GM10248 (cell line): Measurements from ENCODE around the gene ZNF735.
"Not testable (repeated sequence)": the region's sequence is repeated elsewhere in the genome, so short reads cannot be mapped to it uniquely, and the experiment has no call there.

Experiments used
- CTCF ChIA-PET: fragments of 300-600 bp; sonication (Branson Sonifier 250); formaldehyde crosslinking; extraction: SDS; loops from one replicate; lab custom pipeline; 2021; ENCODE audit warnings: antibody characterized with exemption; lab: Yijun Ruan, JAX
- POLR2A ChIA-PET: fragments of 350-650 bp; sonication (Branson Sonifier 250); formaldehyde crosslinking; extraction: SDS; loops from one replicate; lab custom pipeline; 2020; ENCODE audit warnings: antibody characterized with exemption; lab: Yijun Ruan, JAX
- DNase-seq: peaks from one replicate; pipeline ENCODE4 v3.0.0; 2012; ENCODE audit errors: extremely low spot score
- TF ChIP-seq, protein P1 (sequence below): IDR thresholded peaks from 2 replicates; pipeline ENCODE4 v1.5.1; 2012; ENCODE audit warnings: mild to moderate bottlenecking, low read depth; ENCODE audit errors: extremely low read depth, missing control alignments, control extremely low read depth

The ZNF735 gene

DNA sequence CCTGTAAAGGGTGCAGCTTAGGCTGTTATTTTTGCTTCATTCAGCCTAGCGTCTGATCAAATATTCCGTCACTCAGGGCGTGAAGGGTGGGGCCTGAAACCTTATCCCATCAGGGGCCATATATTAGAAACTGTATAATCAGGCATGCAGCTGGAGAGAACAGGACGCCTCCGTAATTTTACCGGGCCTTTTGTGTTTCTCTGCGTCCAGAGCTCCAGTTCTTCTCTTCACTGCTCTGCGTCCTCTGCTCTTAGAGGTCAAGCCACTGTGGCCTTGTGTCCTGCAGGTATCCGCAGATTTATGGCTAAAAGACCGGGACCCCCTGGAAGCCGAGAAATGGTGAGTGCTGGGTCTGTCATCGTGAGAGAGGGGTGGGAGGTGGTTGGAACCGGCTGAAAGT lies at the start of gene ZNF735:
TSS of gene ZNF735 (plus strand) at position 301 of the 400 bp plus-strand sequence. CDS start at position 301, 0 bp downstream.
- TF ChIP-seq, protein P1, sequence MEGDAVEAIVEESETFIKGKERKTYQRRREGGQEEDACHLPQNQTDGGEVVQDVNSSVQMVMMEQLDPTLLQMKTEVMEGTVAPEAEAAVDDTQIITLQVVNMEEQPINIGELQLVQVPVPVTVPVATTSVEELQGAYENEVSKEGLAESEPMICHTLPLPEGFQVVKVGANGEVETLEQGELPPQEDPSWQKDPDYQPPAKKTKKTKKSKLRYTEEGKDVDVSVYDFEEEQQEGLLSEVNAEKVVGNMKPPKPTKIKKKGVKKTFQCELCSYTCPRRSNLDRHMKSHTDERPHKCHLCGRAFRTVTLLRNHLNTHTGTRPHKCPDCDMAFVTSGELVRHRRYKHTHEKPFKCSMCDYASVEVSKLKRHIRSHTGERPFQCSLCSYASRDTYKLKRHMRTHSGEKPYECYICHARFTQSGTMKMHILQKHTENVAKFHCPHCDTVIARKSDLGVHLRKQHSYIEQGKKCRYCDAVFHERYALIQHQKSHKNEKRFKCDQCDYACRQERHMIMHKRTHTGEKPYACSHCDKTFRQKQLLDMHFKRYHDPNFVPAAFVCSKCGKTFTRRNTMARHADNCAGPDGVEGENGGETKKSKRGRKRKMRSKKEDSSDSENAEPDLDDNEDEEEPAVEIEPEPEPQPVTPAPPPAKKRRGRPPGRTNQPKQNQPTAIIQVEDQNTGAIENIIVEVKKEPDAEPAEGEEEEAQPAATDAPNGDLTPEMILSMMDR, result no peak
- ChIA-PET POLR2A (no interaction called here), CTCF (no interaction called here)
- DNase-seq, result no peak

DNA sequence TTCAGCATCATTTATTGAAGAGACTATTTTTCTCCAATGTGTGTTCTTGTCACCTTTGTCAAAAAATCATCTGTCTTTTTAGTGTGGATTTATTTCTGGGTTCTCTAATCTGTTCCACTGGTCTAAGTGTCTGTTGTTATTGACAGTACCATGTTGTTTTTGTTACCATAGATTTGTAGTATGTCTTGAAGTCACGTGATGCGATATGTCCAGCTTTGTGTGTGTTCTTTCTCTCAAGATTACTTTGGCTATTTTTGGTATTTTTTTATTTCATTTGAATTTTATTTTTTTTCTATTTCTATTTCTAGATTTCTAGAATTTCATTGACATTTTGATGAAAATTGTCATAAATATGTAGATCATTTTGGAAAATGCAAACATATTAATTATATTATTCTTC lies 36.0 kb upstream of the ZNF735 start:
- DNase-seq, CTCF ChIA-PET: not testable (repeated sequence)

DNA sequence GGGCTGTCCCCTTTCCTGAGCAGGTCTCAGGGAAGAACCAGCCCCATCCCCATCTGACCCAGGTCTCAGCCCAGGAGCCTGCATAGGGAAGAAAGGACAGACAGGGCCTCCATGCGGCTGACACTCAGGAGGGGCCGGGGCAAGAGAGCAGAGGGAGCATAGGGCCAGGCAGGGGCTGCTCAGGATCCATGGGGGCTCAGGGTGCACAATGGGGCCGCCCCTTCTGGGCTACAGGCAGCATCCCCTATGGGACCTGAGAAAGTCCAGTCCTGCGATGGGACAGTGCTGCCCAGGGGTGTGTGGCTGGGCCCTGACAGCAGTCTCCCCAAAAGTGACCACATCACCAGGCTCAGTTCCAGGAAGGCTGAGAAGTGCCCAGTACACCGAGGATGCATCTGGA lies 32.7 kb upstream of the ZNF735 start:
- DNase-seq, result no peak
- CTCF ChIA-PET, result no interaction called here
- TF ChIP-seq, protein P1, result no peak
- POLR2A ChIA-PET, result no interaction called here

More for the DNA sequence above, 36.0 kb upstream of the ZNF735 start:
- POLR2A ChIA-PET, result not testable (repeated sequence)

DNA sequence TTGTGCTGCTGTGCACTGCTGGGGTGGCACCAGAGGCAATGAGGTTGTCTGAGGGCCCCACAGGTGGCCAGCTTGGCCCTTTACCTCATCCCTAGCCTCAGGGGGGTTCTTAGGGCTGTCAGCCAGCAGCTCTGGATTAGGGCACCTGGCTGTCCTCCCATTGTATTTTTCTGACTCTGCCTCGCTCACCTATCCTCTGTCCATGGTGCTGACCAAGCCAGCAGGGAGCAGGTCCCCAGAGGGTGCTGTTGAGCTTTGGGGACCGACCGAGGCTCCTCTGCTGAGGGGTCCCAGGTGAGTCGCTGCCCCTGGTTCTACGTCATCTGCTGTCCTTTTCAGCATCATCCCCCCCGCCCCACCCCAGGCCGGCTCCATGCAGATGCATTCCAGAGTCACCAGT lies 32.1 kb upstream of the ZNF735 start:
- CTCF ChIA-PET, result no interaction called here
- DNase-seq, result no peak
- POLR2A ChIA-PET, result no interaction called here
- TF ChIP-seq, protein P1, result no peak

DNA sequence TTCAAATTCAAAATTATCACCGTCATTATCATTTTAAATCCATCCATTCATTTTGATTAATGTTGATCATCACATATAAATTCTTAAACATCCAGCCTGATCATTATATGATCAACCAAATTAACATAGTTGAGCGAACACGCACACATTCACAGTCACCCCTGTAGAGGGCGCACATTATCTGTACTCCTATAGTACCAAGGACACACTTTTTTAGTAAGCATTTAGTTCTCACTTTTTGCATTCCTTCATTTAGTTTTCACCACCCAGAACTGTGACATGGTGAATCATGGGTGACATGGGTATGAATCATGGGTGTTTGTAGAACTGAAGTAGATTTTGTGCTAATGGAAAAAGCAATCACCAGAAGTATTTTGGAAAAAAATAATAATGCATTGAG lies 26.0 kb upstream of the ZNF735 start:
- DNase-seq, result no peak
- TF ChIP-seq, protein P1, result no peak
- ChIA-PET CTCF (no interaction called here), POLR2A (no interaction called here)

DNA sequence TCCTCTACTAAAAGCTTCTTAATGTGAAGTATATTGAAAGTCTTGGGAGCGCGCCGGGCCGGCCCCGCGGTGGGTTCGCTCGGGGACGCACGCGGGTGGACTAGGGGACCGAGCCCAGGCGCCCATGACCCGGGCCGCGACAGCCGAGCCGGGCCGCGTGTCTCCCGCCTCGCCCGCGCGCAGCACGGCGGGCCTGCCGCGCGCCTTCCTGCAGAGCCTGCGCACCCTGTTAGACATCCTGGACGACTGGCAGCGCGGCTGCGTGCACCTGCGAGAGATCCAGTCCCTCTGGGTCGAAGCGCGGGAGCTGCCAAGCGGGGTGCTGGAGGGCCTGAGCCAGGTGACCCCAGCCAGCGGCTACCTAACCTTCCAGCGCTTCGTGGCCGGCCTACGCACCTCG lies 25.4 kb upstream of the ZNF735 start:
- ChIA-PET POLR2A (no interaction called here), CTCF (no interaction called here)
- TF ChIP-seq, protein P1, result no peak
- DNase-seq, result no peak

DNA sequence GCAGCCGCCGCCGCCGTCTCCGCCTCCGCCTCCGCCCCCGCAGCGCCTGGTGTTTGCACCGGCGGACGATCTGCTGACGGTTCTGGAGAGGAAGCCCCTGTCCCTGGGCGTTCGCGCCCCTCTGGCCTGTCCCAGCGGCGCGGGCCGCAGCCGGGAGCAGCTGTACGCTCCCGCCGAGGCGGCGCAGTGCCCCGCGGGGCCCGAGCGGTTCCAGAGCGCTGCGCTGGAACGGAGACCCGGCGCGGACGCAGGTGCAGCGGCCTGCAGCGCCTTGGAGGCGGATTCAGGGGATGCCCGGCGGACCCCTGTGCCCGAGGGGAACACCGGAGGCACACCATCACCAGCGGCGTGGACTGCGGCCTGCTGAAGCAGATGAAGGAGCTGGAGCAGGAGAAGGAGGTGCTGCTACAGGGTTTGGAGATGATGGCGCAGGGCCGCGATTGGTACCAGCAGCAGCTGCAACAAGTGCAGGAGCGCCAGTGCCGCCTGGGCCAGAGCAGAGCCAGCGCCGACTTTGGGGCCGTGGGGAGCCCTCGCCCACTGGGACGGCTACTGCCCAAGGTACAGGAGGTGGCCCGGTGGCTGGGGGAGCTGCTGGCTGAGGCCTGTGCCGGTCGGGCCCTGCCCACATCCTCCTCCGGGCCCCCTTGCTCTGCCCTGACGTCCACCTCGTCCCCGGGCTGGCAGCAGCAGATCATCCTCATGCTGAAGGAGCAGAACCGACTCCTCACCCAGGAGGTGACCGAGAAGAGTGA lies 24.8 kb upstream of the ZNF735 start:
- TF ChIP-seq, protein P1, result no peak
- no peak for DNase-seq
- CTCF ChIA-PET, result no interaction called here
- POLR2A ChIA-PET, result no interaction called here
